AG04449 (cell line): Measurements from ENCODE around the gene CDH2.

Experiments
- CTCF ChIA-PET: fragments of 350-600 bp; formaldehyde crosslinking; extraction: SDS; loops from one replicate; lab custom pipeline; 2021; ENCODE audit warnings: antibody characterized with exemption; lab: Yijun Ruan, JAX
- POLR2A ChIA-PET: fragments of 400-600, 350-600 bp; formaldehyde crosslinking; extraction: SDS; loops from one replicate; lab custom pipeline; 2020; ENCODE audit warnings: antibody characterized with exemption, inconsistent platforms; lab: Yijun Ruan, JAX
- DNase-seq: peaks from one replicate; pipeline ENCODE4 v3.0.0-alpha.2; 2010; ENCODE audit warnings: low read depth, low spot score
- H3K4me3 ChIP-seq: 2 replicates; pipeline ENCODE4 v1.5.1; 2011; ENCODE audit warnings: low read depth, mild to moderate bottlenecking, control low read depth, low read length
- CTCF ChIP-seq: IDR thresholded peaks from one replicate; pipeline ENCODE4 v1.5.1; 2011; ENCODE audit warnings: mild to moderate bottlenecking, moderate library complexity, low read length, control low read depth, inconsistent platforms; ENCODE audit not compliant: insufficient read depth; ENCODE audit errors: missing control alignments

CDH2 gene

GRCh38 chr18:28120828-28121515 lies 56.0 kb downstream of the CDH2 start:
- no peak for TF ChIP-seq CTCF
- H3K4me3 ChIP-seq, result no peak overlapping the region
- DNase-seq, result no peak
- ChIA-PET CTCF (no interaction called here), POLR2A (no interaction called here)

- ChIA-PET CTCF (interaction anchor here (1.2 kb wide), 1 partner anchor 50 kb away, joined by 3 read pairs; no protein-coding TSS in a partner anchor), POLR2A (no interaction called here)
- H3K4me3 ChIP-seq, result no peak overlapping the region
- no peak for DNase-seq
- TF ChIP-seq CTCF, result no peak
These were observed 60.5 kb downstream of the CDH2 start for GRCh38 chr18:28116461-28116860.

DNA sequence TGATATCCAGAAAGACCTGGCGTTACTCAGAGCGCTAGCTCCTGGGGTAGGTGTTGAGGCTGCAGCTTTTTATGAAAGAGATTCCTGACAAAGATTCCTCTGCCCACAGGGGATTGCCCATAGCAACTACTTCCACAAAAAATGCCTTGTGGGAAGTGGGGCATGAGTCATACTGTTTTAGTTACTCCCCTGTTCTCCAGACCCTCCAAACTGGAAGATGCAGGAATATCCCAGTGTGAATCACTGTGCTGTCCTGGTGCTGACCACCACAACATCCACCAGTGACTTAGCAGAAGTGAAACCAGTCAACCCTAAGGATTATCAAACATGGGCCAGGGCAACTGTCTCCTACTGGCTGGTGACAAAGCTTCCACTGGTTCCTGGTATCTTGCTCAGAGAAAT lies 61.8 kb downstream of the CDH2 start:
- POLR2A ChIA-PET, result interaction anchor here (0.5 to 1.9 kb wide), 4 partner anchors 49 to 108 kb away, joined by 3 to 9 read pairs (median 4); partner anchors contain the start of gene CDH2
- H3K4me3 ChIP-seq, result peak overlapping the region; percentile 37
- CTCF ChIA-PET, result interaction anchor here (1.1 to 1.2 kb wide), 3 partner anchors 48 to 102 kb away, joined by 3 to 4 read pairs (median 3); no protein-coding TSS in a partner anchor
- TF ChIP-seq CTCF, result no peak
- peak; percentile 81 for DNase-seq

DNA sequence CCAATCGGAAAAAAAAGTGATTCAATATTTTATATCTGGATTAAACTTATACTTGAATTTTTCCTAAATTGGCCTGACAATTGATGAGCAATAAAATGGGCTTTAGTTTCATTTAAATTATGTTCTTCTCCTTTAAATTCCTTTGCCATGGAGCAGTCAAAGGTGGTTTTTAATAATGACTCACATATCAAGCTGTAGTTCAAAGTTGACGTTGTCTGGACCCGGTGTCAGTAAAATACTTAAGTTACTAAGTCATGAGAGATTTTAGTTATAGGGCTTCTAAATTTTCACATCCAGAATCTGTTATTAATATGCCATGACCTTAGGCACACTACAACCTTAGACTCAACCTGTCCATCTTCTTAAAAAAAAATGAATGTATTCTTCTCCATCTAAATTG lies 62.5 kb downstream of the CDH2 start:
- H3K4me3 ChIP-seq, result no peak overlapping the region
- peak; percentile 24 for DNase-seq
- ChIA-PET CTCF (interaction anchor here (1.1 to 1.2 kb wide), 2 partner anchors 59 to 102 kb away, joined by 3 to 4 read pairs; no protein-coding TSS in a partner anchor), POLR2A (interaction anchor here (0.5 to 1.9 kb wide), 4 partner anchors 50 to 107 kb away, joined by 3 to 9 read pairs (median 4); partner anchors contain the start of gene CDH2)
- no peak for TF ChIP-seq CTCF

DNA sequence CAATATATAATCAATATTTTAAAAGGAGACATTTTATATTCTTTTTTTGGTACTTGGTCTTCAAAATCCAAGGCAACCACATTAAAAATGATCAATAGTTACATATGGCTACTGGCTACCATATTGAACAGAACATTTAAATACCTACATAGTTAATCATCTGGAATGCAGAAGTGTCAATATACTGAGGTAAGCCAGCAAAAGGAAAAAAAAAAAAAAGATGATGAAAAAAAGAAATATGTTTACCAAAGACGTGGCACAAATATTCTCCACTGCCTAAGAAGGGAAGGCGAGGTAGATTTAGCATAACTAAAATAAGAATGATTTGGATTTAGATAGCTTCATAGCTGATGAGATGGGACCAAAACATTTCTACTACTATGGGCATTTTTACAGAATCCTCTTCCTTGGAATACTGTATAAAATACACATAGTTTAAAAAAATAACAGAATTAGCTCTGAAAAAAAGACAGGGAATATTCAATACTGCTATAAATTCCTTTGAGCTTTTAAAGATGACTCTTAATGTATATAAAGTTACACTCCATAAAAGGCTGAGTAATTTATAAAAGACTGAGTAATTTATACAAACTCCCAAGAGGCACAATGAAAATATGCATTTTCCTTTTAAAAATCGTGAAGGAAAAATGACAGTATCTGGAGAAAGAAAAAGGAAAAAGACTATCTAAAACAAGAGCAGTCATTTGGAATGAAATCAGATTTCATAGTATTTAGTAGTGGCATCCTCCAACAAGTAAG lies 63.5 kb downstream of the CDH2 start:
- no peak for TF ChIP-seq CTCF
- H3K4me3 ChIP-seq, result no peak overlapping the region
- POLR2A ChIA-PET, result no interaction called here
- no peak for DNase-seq
- CTCF ChIA-PET, result interaction anchor here (0.8 kb wide), 1 partner anchor 50 kb away, joined by 4 read pairs; no protein-coding TSS in a partner anchor

DNA sequence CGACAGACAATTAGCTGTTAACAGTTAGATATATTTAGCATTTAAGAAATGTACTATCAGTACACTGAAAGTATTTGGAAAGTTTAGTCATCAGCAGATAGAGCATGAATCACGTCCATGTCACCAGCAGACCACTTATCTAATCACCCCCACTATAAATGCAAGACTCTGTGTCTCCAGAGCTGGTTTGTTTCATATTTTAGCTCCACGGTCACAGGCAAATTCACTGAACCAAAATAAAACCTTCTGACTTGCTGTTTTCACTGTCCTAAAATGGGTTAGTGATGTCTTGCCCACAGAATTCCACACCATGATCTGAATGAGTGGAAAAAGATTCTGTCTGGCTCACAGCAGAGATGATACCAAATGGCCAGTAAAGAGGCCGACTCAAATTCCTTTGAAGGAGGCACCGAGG lies 64.9 kb downstream of the CDH2 start:
- ChIA-PET CTCF (no interaction called here), POLR2A (no interaction called here)
- DNase-seq, result peak; percentile 54
- H3K4me3 ChIP-seq, result peak overlapping the region; percentile 23
- no peak for TF ChIP-seq CTCF
